ENCODE results near the gene OR9G4. TPM values are rescaled to one million over a fixed set of nuclear protein-coding genes. Genes with fewer than 3 reads are reported as not detected.

Gene OR9G4
- total and polyA plus RNA-seq, 2 of the 4 experiments (the other 2 are of a cell fraction): not detected

DNA sequence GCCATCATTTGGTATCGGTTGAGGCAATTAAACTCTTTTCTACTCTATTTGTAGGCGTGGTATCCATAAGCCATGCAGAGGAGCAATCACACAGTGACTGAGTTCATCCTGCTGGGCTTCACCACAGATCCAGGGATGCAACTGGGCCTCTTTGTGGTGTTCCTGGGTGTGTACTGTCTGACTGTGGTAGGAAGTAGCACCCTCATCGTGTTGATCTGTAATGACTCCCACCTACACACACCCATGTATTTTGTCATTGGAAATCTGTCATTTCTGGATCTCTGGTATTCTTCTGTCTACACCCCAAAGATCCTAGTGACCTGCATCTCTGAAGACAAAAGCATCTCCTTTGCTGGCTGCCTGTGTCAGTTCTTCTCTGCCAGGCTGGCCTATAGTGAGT is 8.4 kb downstream of the OR9G4 start:
- dilution Hi-C loops (cut with HindIII; ENCODE audit: low sequenced_read_pairs, unreplicated experiment): no loop called here
- Histone ChIP-seq H3K14ac (replicated peaks; ENCODE audit: low read depth, low read length) (no peak overlapping the region), H4K8ac (ENCODE audit: low read depth in 2 of 2, low read length in 2 of 2) (no peak overlapping the region), H2BK120ac (ENCODE audit: low read depth, low read length) (no peak overlapping the region), H3K79me1 (ENCODE audit: low read depth in 1 of 2, low read length in 2 of 2) (no peaks in the 10 kb centered on the region), H3K4me3 (ENCODE audit: insufficient read depth, low read depth, low read length) (no peak overlapping the region), H3K4me1 (ENCODE audit: control insufficient read depth, insufficient read depth, low read length) (no peaks in the 10 kb centered on the region), H3K56ac (ENCODE audit: extremely low read depth, insufficient read depth, low read length) (no peak overlapping the region), H3K27me3 (ENCODE audit: control insufficient read depth, insufficient read depth, low read length) (no peaks in the 10 kb centered on the region), H3K4me2 (ENCODE audit: low read depth, low read length) (no peak overlapping the region), H3K18ac (ENCODE audit: low read depth, low read length) (no peak overlapping the region), H2AFZ (replicated peaks; ENCODE audit: low read length, poor library complexity) (no peak overlapping the region), H4K91ac (ENCODE audit: insufficient read depth, low read depth, low read length) (no peak overlapping the region), H4K20me1 (ENCODE audit: insufficient read depth, low read length) (no peaks in the 10 kb centered on the region), H2AK9ac (replicated peaks; ENCODE audit: low read depth, low read length, poor library complexity) (no peak overlapping the region), H2BK5ac (ENCODE audit: low read depth, low read length, poor library complexity, severe bottlenecking) (no peak overlapping the region), H3K23ac (ENCODE audit: low read depth, low read length) (no peak overlapping the region), H4K5ac (ENCODE audit: low read depth, low read length) (no peak overlapping the region), H2BK20ac (ENCODE audit: low read depth, low read length) (no peak overlapping the region), H3K9me3 (ENCODE audit: control insufficient read depth, insufficient read depth, low read length) (peaks cover 8% of the 10 kb centered on the region), H3K27ac (ENCODE audit: insufficient read depth, low read length) (no peak overlapping the region), H3K36me3 (ENCODE audit: control insufficient read depth, insufficient read depth, low read length) (no peaks in the 10 kb centered on the region), H3K4ac (ENCODE audit: low read depth, low read length) (no peak overlapping the region), H2BK15ac (ENCODE audit: low read depth, low read length) (no peak overlapping the region), H2AK5ac (ENCODE audit: low read depth, low read length) (no peak overlapping the region), H3K9ac (ENCODE audit: low read depth, low read length) (no peak overlapping the region), H3K9me1 (ENCODE audit: insufficient read depth, low read length) (no peaks in the 10 kb centered on the region)
- ChIA-PET POLR2A (ENCODE audit: unreplicated experiment) (no interaction called here), CTCF (no interaction called here)
- TF ChIP-seq, protein P1, sequence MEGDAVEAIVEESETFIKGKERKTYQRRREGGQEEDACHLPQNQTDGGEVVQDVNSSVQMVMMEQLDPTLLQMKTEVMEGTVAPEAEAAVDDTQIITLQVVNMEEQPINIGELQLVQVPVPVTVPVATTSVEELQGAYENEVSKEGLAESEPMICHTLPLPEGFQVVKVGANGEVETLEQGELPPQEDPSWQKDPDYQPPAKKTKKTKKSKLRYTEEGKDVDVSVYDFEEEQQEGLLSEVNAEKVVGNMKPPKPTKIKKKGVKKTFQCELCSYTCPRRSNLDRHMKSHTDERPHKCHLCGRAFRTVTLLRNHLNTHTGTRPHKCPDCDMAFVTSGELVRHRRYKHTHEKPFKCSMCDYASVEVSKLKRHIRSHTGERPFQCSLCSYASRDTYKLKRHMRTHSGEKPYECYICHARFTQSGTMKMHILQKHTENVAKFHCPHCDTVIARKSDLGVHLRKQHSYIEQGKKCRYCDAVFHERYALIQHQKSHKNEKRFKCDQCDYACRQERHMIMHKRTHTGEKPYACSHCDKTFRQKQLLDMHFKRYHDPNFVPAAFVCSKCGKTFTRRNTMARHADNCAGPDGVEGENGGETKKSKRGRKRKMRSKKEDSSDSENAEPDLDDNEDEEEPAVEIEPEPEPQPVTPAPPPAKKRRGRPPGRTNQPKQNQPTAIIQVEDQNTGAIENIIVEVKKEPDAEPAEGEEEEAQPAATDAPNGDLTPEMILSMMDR (conservative IDR thresholded peaks at IDR 0.05; ENCODE audit: low read depth, low read length): no peak
- TF ChIP-seq POLR2A (IDR thresholded peaks at IDR 0.05; ENCODE audit: low read depth, low read length): no peak
- TF ChIP-seq, protein P2, sequence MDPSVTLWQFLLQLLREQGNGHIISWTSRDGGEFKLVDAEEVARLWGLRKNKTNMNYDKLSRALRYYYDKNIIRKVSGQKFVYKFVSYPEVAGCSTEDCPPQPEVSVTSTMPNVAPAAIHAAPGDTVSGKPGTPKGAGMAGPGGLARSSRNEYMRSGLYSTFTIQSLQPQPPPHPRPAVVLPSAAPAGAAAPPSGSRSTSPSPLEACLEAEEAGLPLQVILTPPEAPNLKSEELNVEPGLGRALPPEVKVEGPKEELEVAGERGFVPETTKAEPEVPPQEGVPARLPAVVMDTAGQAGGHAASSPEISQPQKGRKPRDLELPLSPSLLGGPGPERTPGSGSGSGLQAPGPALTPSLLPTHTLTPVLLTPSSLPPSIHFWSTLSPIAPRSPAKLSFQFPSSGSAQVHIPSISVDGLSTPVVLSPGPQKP (IDR thresholded peaks at IDR 0.05; ENCODE audit: borderline replicate concordance, low read depth, low read length): no peak
- TF ChIP-seq, protein P3, sequence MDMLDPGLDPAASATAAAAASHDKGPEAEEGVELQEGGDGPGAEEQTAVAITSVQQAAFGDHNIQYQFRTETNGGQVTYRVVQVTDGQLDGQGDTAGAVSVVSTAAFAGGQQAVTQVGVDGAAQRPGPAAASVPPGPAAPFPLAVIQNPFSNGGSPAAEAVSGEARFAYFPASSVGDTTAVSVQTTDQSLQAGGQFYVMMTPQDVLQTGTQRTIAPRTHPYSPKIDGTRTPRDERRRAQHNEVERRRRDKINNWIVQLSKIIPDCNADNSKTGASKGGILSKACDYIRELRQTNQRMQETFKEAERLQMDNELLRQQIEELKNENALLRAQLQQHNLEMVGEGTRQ (IDR thresholded peaks at IDR 0.05; ENCODE audit: low read depth, low read length): no peak
- TF ChIP-seq MAZ (IDR thresholded peaks at IDR 0.05; ENCODE audit: borderline replicate concordance, low read depth, low read length): no peak
- TF ChIP-seq CEBPB (IDR thresholded peaks at IDR 0.05; ENCODE audit: low read depth, low read length): no peak
- no peak for TF ChIP-seq MAFK (IDR thresholded peaks at IDR 0.05; ENCODE audit: low read depth, low read length)
- TF ChIP-seq SMC3 (IDR thresholded peaks at IDR 0.05; ENCODE audit: low read depth, low read length): no peak
- intact Hi-C loops (cut with micrococcal nuclease): no loop called here
- DNase-seq (no peak), ATAC-seq (ENCODE audit: low read depth) (no peak)
- in situ Hi-C loops (cut with MboI; ENCODE audit: low sequenced_read_pairs): no loop called here
- WGBS, 2 experiments (ENCODE audit: extremely low coverage in 2 of 2, insufficient read length in 1 of 2): no CpG with 5 or more reads among the region's 3 CpGs
- no TSS peak for BruUV-seq (replicated peaks)

Data from IMR-90 (cell line).